GM10266 (cell line): ENCODE measurements around the gene SH3PXD2A.

Source experiments
- DNase-seq: peaks from one replicate; pipeline ENCODE4 v3.0.0; 2012; ENCODE audit errors: extremely low spot score
- CTCF ChIP-seq: IDR thresholded peaks from 2 replicates; pipeline ENCODE4 v1.5.1; 2012; ENCODE audit warnings: mild to moderate bottlenecking, low read depth; ENCODE audit not compliant: control insufficient read depth, insufficient read depth; ENCODE audit errors: missing control alignments

Gene SH3PXD2A

DNA sequence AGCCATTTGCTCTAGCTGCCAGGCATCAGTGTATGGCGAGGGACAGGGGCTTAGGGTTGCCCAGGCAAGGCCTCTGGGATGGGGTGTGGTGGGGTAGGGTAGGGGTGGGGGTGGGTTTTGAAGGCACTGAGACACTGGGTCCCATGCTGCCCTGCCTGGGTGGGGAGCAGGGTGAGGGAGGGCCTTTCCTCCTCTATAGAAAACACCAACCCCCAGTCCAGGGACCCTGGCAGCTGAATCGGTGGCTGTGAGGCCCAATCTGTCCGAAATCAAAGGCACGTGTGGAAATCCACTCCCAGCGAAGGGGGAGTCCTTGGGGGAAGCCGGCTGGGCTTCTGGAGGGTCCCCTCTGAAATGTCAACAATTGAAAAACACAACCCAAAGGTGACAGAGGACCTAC, 255.5 kb downstream of the SH3PXD2A start:
- no peak for TF ChIP-seq CTCF
- DNase-seq = no peak

DNA sequence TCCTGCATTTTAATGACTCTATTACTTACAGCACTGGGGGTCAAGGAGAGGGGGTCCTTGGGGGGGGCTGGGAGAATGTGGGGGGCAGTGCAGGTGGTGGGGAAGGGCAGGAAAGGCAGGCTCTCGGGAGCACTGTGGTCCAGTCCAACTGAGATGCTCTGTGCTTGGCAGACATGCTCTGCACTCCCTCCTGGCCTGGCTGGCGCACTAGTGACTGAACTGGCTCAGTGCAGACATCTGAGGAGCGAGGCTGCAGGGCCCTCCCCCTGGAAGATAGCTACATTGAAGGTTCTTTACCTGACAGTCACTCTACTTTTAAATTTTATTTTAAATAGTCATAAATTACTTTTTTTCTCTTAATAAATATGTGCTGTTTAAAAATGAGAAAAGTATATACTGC, 256.2 kb downstream of the SH3PXD2A start:
- DNase-seq = no peak
- TF ChIP-seq CTCF = no peak

- TF ChIP-seq CTCF = peak; percentile 56
- peak; percentile 78 for DNase-seq
These were observed 256.7 kb downstream of the SH3PXD2A start for GRCh38 chr10:103598654-103599115.

DNA sequence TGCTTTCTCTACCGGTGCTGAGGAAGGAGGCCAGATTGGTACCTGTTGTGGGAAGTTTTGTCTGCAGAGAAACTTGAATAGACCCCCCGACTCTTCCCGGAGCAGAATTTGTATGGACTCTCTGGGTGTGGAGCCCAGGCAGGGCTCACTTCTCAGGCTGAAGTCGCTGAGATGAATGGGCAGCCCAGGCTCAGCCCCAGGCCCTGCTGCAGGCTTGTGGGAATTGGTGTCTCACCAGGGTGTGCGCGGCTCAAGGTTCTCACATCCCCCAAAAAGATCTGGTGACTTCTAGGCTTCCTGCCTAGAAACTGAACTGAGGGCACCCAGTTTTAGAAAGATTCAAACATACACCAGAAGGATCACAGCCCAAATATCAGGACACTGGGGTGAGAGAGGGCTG, 258.4 kb downstream of the SH3PXD2A start:
- no peak for TF ChIP-seq CTCF
- no peak for DNase-seq

DNA sequence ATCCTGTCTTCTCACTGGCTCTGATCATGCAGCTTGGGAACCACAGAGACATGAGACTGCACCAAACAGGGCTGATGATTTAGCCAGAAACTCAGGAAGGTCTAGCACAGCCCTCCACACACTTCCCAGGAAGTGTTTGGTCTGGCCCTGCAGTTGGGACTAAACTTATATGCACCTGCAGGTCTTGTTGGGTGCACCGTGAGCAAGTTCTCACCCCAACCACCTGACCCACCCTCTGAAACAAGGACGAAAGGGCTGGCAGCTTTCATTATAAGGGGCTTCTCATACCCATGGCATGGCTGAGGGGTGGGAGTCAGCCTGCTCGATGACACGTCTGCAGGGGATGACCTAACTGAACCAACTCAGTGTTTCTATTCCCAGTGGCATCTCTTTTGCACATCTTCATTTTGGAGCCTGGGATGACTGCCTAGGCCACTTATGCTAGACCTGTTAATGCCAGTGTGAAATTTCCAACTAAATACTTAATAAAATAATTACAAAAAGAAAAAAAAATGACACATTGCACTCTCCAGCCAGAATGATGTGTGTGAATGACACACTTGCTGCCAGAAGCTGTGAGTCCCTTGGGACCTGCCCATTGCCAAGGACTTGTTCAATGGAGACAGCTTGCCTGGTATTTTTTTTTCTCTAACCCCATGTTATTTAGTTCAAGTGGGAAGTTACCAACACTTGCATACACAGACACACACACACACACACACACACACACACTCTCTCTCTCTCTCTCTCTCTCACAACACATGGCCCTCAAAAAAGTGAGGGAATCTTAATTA, 259.2 kb downstream of the SH3PXD2A start:
- DNase-seq = no peak
- TF ChIP-seq CTCF = no peak

DNA sequence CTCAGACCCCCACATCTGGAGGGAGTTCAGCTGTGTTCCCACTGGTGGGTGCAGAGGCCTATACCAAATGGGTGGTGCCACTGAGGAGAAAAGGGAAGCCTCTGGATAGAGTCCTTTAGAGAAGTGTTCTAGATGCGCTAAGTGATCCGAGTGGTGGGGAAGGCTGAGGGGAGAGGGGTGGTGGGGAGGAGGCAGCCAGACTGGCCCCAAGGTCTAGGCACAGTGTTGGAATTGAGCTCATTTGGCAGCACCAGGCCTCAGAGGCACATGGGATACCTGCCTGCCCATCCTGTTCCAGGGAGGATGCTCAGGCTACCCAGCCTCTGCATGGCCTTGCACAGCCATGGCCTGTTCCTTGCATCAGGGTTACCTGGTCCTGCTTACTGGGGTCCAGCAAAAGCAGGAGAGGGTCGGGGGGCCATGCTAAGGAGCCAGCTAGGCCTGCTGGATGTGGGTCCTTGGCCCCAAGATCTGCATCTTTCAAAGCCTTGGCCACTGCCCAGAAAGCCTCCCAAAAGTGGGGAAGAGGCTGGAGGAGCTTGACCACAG, 262.3 kb downstream of the SH3PXD2A start:
- TF ChIP-seq CTCF = no peak
- no peak for DNase-seq
